GM13976 (cell line): ENCODE results near the gene PKP4.

Experiments used
- DNase-seq: peaks from one replicate; pipeline ENCODE4 v3.0.0; 2012; ENCODE audit warnings: low spot score
- in situ Hi-C: fragments of 300-500 bp; cut with MboI; formaldehyde crosslinking; loops from one replicate; pipeline ENCODE4 v1.12.0; 2022; ENCODE audit warnings: low sequenced_read_pairs, mixed read lengths, inconsistent platforms; ENCODE audit not compliant: unreplicated experiment
- TF ChIP-seq, protein P1 (sequence below): IDR thresholded peaks from 2 replicates; pipeline ENCODE4 v1.5.1; 2012; ENCODE audit warnings: borderline replicate concordance, mild to moderate bottlenecking; ENCODE audit not compliant: insufficient read depth; ENCODE audit errors: extremely low read depth, missing control alignments, control extremely low read depth

Gene PKP4

DNA sequence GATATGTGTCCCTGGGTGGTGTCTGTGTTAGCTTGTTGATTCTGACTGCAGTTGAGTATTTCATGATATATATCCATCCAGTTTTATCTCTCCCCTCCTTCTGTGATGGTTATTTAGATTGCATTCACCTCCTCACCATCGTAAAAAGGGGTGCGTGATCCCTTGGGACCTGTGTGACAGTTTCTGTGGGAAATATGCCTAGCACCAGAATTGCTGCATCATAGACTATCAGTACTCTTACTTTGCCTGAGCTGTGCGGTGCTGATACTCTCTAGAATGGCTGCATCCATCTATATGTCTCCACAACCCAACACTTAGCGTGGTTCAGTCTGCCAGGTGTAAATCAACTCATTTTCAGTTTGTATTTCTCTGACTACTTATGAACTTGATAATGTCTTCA, 34.3 kb downstream of the PKP4 start:
- DNase-seq = no peak
- TF ChIP-seq, protein P1, sequence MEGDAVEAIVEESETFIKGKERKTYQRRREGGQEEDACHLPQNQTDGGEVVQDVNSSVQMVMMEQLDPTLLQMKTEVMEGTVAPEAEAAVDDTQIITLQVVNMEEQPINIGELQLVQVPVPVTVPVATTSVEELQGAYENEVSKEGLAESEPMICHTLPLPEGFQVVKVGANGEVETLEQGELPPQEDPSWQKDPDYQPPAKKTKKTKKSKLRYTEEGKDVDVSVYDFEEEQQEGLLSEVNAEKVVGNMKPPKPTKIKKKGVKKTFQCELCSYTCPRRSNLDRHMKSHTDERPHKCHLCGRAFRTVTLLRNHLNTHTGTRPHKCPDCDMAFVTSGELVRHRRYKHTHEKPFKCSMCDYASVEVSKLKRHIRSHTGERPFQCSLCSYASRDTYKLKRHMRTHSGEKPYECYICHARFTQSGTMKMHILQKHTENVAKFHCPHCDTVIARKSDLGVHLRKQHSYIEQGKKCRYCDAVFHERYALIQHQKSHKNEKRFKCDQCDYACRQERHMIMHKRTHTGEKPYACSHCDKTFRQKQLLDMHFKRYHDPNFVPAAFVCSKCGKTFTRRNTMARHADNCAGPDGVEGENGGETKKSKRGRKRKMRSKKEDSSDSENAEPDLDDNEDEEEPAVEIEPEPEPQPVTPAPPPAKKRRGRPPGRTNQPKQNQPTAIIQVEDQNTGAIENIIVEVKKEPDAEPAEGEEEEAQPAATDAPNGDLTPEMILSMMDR = no peak
- in situ Hi-C loops = no loop called here

DNA sequence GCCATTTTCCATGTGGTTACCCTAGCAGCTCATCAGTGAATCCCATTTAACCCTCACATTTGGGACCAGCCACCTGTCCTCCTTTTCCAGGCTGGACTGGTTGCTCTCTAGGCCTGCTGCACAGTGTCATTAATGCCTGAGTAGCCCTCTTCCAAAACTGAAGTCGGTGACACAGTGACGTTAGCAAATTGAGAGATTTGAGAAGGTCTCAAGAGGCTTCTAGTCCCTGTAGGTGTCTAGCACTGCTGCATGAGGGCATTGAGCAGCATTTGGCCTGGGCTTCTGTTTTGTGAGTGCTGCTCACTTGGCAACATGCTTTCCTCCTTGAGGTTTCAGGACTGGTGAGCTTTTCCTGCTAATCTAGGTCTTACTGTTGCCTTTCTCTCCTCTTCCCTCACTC, 36.7 kb downstream of the PKP4 start:
- in situ Hi-C loops = no loop called here
- no peak for DNase-seq
- TF ChIP-seq, protein P1 = no peak

DNA sequence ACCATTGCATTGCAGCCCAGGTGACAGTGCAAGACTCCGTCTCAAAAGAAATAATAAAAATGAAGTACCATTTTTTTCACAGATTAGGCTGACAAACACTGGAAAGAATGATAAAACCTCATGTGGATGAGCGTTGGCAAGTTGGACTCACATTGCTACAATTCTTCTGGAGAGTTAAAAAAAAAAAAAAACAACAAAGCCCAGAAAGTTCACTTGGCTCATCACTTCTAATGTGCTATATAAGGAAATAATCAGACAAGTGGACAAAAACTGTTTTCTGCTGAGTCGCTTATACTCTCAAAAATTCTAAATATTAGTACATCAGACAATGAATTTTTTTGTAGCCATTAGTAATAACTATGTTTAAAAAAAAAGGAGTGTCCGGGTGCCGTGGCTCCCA, 38.4 kb downstream of the PKP4 start:
- no peak for DNase-seq
- in situ Hi-C loops = no loop called here
- TF ChIP-seq, protein P1 = no peak

DNA sequence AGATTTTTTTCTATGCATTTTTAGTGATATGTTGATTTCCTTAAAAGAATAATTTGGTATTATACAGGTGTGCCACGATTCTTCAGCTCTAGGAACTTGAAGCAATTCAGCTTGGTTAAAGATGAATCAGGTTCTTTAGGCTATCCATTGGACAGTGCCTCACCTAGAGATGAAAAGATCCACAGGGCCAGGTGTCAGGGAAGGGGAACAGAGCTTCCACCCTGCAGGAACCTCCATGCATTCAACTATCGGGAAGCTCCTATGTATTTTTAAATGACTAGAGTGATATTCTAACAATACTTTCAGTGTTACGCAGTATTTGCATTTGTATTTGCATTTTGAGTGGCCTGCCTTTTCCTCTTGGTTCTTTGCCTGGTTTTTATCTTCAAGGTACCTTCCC, 40.2 kb downstream of the PKP4 start:
- in situ Hi-C loops = no loop called here
- TF ChIP-seq, protein P1 = no peak
- no peak for DNase-seq

DNA sequence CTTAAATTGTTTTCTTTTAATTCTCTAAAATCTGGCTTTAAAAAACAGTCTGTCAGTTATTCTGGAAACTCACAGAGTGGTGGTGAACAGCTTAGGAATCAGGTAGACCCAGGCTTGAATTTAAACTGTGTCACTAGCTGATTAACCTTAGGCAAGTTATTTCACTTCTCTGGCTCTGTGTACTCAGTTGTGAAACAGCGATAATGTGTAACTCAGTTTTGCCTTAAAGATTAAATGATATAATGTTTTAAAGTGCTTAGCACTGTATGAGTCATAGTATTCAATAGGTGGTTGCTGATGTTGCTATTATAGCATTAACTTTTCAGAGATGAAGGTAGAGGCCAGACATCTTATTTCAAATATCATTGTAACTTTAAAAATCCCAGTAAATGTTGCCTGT, 40.7 kb downstream of the PKP4 start:
- TF ChIP-seq, protein P1 = no peak
- in situ Hi-C loops = no loop called here
- no peak for DNase-seq

DNA sequence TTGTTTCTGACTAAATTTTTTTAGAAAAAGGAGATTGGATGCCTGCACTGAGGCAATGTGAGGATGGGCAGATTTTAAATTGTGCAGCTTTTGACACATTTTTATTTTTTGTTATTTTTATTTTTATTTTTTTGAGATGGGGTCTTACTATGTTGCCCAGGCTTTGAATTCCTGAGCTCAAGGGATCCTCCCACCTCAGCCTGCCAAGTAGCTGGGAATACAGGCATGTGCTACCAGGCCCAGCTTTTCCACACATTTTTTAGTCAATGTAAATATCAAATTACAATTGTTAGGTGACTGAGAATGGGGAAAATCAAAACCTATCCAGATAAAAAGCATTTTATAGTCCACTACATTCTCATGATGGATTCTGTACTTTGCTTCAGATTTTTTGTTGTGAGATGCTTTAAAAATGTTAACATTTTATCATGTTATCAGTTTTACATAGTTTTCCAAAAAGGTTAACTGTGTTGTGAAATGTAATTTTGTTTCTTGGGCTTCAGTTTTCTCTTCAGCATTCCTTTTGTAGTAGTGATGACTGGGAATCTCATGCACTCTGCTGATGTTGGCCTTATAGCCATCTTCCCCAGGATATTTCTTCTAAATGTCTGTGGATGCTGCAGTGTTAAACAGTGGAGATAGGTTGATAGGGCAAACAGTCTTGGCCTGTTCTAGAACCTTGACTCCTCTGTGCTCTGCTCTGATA, 41.4 kb downstream of the PKP4 start:
- TF ChIP-seq, protein P1 = no peak
- no peak for DNase-seq
- in situ Hi-C loops = no loop called here
